Stimulated activated CD4-positive, alpha-beta T cell treated with anti-CD3 and anti-CD28 coated beads, Interleukin-2, amount 100 ng/mL, for 24 hours (primary cell): ENCODE data around the gene SPEN.
"Not testable (repeated sequence)": the region's sequence is repeated elsewhere in the genome, so short reads cannot be mapped to it uniquely, and the experiment has no call there.

ENCODE experiments used
- DNase-seq, 2 donors: peaks; one replicate each; pipeline ENCODE4 v3.0.0-alpha.2; 2020

The SPEN gene, protein sequence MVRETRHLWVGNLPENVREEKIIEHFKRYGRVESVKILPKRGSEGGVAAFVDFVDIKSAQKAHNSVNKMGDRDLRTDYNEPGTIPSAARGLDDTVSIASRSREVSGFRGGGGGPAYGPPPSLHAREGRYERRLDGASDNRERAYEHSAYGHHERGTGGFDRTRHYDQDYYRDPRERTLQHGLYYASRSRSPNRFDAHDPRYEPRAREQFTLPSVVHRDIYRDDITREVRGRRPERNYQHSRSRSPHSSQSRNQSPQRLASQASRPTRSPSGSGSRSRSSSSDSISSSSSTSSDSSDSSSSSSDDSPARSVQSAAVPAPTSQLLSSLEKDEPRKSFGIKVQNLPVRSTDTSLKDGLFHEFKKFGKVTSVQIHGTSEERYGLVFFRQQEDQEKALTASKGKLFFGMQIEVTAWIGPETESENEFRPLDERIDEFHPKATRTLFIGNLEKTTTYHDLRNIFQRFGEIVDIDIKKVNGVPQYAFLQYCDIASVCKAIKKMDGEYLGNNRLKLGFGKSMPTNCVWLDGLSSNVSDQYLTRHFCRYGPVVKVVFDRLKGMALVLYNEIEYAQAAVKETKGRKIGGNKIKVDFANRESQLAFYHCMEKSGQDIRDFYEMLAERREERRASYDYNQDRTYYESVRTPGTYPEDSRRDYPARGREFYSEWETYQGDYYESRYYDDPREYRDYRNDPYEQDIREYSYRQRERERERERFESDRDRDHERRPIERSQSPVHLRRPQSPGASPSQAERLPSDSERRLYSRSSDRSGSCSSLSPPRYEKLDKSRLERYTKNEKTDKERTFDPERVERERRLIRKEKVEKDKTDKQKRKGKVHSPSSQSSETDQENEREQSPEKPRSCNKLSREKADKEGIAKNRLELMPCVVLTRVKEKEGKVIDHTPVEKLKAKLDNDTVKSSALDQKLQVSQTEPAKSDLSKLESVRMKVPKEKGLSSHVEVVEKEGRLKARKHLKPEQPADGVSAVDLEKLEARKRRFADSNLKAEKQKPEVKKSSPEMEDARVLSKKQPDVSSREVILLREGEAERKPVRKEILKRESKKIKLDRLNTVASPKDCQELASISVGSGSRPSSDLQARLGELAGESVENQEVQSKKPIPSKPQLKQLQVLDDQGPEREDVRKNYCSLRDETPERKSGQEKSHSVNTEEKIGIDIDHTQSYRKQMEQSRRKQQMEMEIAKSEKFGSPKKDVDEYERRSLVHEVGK (N-terminal part only)

DNA sequence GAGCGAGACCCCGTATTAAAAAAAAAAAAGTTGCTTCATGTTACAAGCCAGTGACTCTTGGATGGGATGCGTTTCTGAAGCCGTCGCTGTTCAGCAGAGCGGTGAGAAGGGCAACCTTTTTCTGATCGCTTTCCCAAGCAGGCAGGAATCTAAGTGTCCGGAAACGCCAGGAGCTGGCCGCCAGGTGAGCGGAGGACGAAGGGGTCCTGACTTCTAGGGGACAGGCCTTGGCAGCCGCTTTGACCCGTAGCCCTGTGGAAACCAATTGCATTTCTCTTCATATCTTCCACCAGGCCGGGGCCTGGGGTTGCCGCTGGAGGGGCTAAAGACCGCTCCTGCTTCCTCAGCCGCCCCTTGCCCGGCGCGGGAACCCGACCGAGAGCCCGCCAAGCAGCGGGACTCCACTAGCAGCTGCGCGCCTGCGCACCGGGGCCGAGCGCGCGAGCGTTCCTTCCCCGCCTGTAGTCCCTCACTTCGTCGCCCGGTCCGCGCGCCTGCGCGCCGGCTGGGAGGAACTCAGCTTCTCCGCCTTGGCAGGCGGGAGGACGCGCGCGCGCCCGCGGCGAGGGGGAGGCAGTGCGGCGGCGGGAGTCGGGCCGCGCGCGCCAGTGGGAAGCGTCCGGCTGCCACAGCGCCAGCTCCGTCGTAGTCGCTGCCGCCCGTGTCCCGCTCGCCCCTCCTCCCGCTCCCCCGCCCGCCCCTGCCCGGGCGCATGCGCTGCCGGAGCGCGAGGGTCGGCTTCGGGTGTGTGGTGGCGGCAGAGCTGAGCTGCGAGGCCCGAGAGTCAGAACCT lies at the start of gene SPEN:
TSS of gene SPEN (plus strand) at position 608 of the 793 bp plus-strand sequence. CDS start 361 bp downstream, outside the sequence.
- DNase-seq: peak; percentile 98

DNA sequence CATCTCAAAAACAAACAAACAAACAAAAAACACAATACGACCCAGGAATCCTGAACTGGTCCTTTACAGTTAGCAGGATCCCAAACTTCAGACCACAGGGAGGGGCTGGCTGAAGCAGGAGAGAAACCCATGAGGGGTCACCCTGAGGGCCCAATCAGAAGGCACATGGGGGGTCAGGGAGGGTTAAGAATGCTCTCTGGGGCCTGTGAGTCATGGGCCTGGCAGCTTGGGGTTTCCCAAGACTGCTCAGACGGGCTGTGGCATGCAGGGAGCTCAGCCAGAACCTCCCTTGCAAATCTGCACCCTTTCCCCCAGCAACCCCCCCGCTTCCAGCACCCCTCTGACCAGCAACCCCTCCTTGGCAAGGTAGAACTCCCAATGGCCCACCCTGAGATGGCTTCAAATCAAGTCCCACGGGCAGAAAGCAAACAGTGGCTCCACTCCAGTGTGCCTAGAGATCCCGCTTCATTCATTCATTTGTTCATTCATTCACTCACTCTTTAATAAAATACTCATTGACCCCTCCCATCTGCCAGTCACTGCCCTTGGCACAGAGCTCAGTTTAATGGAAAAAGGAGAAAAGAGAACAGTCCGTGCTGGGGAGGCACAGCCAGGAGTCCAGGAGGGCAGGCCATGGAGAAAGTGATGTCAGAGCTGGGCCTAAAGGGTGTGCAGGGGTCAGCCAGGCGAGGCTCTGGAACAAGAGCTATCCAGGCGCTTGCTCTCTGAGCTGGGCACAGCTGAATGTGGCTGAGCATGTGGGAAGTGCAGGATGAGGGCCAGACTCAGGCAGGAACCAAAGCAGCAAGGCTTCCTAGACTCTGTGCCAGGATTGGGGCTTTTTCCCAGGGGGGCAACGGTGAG lies 48.3 kb upstream of the SPEN start:
- DNase-seq: peak in 1 of 2 donors; percentile 20

DNA sequence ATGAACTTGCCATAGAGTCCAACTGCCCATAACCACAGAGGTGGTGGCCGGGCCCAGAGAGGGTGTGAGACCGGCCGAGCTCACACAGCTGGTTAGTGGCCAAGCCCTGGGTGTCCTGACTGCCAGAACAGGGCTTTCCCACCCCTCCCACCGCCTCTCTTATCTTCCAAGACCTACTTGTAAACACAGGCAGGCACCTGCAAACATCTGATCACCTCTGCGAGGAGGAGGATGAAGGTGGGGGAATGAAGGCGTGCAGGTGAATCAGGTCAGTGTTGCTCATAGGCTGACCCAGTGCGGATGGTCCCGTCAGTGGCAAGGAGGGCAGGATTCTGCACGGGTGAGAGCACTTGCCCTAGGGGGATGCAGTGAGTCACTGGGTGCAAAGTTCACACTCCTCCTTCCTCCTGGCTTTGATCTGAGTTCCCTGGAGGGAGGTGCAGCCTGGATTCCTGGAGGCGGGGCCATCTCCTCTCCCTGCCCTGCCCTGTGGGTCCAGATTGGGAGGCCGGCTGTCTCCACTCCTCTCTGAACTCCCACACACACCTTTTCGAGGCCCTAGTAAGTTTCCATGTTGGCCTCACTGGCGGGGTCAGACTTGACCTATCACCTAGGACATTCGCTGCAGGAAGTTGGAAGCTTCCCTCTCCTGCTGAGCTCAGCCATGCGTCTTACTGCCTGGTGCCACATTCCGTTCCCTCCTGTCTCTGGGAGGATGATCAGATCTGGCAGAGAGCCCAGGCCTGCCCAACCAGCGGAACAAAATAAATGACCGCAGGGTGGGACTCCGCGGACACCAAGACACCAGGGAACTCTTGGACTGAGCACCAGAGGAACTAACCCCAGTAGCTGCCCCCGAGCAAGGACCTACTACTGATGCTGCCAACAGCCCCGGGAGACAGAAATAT lies 47.3 kb upstream of the SPEN start:
- DNase-seq: no peak

DNA sequence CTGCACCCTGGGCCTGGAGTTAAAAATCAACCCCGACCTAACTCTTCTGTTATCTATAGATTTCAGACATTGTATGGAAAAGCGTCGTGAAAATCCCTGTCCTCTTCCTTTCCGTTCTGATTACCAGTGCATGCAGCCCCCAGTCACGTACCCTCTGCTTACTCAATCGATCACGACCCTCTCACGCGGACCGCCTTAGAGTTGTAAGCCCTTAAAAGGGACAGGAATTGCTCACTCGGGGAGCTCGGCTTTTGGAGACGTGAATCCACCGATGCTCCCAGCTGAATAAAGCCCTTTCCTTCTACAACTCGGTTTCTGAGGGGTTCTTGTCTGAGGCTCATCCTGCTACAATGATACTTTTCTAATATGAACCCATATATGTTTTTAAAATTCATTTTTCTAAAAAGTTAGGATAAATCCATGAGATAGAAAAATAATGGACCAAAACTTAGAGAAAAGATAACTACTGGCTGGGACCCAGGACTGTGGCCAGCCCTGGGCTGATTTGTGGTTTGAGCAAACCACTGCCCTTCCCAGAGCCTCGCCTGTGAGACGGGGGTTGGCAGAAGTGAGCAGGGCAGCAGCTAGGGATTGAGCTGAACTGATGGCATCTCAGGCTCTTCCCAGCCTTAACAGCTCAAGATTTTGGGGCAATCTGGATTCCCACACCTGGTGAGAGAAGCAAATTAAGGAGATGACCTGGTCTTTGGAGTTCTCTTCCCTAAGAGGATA lies 45.1 kb upstream of the SPEN start:
- DNase-seq: no peak

DNA sequence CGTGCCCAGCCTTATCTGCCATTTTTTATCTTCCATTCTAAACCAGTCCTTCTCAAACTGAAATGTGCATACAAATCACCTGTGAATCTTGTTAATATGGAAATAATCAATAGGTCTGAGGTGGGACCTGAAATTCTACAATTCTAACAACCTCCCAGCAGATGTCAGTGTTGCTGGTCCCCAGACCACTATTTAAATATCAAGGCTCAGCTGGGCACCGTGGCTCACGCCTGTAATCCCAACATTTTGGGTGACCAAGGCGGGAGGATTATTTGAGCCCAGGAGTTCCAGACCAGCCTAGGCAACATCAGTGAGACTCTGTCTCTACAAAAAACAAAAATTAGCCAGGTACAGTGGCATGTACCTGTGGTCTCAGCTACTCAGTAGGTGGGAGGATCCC lies 44.1 kb upstream of the SPEN start:
- DNase-seq: peak in 1 of 2 donors; percentile 13

DNA sequence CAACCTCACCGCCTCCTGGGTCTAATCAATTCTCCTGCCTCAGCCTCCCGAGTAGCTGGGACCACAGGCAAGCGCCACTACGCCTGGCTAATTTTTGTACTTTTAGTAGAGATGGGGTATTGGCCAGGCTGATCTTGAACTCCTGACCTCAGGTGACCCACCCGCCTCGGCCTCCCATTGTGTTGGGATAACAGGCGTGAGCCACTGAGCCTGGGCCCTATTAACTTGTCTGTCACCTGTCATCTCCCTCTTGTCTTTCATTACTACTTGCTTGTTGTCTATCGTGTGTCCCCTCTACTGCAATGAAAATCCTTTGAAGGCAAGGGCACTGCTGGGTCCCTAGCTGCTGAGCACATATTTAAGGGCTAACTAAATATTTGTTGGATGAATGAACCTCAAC lies 43.4 kb upstream of the SPEN start:
- no peak for DNase-seq

DNA sequence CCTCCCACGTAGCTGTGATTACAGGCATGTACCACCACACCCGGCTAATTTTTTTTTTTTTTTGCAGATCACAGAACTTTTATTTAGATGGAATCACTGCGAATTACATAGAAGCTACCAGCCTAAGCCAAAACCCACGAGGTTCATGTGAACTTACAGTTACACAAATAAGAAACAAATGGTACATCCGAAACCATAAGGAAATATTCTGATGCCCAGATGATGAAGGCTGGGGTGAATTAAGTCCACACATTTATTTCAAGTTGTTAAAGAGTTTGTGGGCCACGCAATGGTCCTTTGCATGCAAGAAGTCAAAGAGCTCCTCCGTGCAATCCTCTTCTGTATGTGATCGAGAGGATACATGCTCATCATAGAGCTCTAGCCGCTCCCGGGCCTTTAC lies 40.4 kb upstream of the SPEN start:
- no peak for DNase-seq

DNA sequence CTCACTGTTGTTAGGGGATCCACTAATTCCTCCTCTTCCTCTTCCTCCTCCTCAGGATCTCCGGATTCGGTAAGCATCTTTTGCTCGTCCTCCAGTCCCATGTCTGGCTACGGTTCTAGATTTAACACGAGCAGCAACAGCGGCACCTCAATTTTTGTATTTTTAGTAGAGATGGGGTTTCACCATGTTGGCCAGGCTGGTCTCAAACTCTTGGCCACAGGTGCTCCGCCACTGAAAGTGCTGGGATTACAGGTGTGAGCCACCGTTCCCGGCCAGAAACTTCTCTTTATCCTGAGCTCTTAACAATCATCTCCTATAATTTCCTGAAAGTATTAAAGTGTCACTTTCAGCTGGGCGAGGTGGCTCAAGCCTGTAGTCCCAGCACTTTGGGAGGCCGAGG lies 40.0 kb upstream of the SPEN start, which contains the start of gene UQCRHL:
TSS of gene UQCRHL (minus strand) at position 101 of the 400 bp plus-strand sequence. CDS start at position 101, 0 bp downstream.
- not testable (repeated sequence) for DNase-seq

DNA sequence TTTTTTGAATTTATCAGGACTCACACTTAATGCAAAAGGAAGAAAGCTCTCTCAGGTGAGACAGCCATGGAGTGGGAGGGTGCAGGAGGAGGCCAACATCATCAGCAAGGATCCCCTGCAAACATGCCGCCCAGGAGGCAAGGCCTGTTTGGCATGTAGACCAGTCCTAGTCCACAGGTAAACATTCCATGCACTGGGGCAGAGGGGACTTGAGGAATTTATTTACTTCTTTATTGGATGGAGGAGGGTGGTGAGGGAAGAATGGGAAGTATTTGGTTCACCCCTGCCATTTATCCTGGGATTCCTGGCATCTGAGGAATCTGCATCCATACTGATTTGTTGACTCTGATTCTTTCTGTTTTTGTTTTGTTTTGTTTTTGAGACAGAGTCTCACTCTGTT lies 38.6 kb upstream of the SPEN start:
- no peak for DNase-seq

DNA sequence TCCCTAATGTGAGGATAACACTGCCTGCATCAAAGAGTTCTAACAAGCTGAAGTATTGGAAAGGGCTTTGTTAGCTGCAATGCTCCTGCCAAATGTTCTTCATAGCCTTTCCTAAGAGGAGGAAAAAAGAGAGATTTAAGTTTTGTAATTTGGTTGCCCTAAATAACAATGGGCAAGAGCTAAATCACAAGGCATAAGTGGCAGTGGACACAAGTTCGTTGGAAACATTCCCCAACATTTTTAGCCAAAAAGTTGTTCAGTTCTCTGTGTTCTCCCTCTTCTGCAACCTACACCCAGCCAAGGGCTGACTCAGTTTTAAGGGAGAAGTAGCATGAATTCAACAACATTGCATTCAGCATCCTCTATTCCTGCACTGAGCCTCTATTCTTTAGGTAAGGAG lies 37.4 kb upstream of the SPEN start:
- DNase-seq: no peak

DNA sequence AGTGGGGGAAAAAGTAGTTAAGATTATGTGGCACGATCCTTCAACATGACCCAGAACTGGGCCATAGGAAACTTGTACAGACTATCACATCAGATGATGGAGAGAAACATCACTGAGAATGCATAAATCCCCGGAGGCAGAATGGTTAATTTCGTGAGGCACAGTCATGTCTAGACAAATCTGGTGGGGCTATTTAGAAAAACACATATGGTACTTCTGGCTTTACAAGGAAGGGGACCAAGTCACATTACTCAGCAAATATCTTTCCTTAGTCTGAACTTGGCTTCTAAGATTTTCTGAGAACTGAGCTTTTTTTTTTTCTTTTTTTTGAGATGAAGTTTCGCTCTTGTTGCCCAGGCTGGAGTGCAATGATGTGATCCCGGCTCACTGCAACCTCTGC lies 30.8 kb upstream of the SPEN start:
- DNase-seq: no peak

DNA sequence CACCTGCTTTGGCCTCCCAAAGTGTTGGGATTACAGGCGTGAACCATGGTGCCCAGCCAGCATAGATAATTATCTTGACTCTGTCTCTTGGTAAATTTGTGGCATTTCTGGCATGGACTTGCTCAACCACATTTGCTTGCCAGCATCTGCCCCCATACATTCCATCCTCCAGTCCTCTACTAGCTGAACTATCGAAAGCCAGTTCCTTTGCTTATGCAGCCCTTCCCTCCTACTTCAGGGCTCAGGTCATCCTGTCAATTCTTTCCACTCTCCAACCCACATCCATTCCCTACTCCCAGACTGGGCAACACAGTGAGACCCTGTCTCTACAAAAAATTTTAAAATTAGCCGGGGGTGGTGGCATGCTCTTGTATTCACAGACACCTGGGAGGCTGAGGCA lies 27.0 kb upstream of the SPEN start:
- DNase-seq: no peak

DNA sequence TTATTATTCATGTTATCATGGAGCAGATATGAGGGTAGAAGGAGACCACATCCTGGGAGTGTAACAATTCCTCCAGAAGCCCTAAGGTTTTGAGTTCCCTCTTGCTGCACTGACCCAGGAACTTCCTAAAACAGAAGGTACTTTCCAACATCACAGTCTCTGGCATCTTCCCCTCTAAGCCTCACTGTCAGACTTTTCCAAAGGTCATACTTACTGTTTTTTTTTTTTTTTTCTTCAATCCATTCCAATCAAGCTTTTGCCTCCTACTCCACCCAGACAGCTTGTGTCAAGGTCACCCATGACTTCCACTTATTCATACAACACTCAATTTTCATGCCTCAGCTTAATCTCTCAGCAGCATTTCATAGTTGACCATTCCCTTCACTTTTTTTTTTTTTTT lies 21.7 kb upstream of the SPEN start:
- DNase-seq: no peak

DNA sequence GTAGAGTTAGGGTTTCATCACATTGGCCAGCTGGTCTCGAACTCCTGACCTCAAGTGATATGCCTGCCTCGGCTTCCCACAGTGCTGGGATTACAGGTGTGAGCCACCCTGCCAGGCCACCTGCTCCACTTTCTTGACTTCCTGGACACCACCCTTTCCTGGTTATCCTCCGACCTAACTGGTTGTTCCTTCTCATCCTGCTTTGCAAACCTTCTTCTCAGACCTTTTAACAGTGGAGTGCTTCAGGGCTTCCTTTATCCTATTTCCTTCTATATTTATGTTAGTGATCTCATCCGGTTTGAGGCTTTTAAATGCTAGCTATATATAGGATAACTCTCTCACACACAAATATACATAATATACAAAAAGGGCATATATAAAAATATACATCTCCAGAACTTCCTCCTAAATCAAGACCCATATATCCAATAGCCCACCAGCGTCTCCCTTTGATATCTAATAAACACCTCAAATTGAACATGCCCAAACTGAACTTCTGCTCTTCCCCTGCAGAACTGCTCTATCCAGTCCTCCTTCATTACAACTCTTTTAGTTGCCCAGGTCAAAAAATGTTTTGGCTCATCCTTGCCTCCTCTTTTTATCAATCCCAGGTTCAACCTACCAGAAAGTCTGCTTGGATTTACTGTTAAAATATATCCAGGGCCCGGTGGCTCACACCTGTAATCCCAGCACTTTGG lies 20.5 kb upstream of the SPEN start:
- no peak for DNase-seq

DNA sequence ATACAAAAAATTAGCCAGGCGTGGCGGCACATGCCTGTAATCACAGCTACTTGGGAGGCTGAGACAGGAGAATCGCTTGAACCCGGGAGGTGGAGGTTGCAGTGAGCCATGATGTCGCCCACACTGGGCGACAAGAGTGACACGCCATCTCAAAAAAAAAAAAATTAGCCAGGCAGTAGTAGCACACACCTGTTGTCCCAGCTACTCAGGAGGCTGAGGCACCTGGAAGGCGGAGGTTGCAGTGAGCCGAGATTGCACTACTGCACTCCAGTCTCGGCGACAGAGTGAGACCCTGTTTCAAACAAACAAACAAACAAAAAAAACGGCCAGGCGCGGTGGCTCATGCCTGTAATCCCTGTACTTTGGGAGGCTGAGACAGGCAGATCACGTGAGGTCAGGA lies 19.9 kb upstream of the SPEN start:
- not testable (repeated sequence) for DNase-seq

DNA sequence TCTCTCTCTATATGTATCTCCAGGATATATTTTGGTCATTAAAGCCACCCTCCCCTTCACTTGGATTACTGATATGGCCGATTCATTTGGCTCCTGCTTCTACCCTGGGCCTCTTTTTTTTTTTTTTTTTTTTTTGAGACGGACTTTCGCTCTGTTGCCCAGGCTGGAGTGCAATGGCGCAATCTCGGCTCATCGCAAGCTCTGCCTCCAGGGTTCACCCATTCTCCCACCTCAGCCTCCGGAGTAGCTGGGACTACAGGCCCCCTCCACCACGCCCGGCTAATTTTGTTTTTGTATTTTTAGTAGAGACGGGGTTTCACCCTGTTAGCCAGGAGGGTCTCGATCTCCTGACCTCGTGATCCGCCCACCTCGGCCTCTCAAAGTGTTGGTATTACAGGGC lies 18.6 kb upstream of the SPEN start:
- not testable (repeated sequence) for DNase-seq

DNA sequence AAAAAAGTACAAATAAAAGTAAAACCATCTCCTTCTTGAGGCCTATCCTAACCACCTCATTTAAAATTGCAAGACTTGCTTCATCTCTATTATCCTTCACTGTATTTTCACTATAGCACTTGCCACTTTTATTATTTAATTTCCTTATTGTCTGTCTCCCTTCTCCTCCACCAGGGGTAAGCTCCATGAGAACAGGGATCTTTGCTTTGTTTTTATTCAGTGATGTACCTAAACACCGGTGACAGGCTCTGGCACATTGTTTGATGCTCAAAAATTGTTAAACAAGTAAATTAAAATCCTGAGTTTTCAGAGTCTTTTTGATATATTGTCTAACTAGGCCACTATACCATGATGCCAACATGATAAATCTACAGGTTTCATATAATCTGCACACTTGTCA lies 17.2 kb upstream of the SPEN start:
- DNase-seq: no peak

DNA sequence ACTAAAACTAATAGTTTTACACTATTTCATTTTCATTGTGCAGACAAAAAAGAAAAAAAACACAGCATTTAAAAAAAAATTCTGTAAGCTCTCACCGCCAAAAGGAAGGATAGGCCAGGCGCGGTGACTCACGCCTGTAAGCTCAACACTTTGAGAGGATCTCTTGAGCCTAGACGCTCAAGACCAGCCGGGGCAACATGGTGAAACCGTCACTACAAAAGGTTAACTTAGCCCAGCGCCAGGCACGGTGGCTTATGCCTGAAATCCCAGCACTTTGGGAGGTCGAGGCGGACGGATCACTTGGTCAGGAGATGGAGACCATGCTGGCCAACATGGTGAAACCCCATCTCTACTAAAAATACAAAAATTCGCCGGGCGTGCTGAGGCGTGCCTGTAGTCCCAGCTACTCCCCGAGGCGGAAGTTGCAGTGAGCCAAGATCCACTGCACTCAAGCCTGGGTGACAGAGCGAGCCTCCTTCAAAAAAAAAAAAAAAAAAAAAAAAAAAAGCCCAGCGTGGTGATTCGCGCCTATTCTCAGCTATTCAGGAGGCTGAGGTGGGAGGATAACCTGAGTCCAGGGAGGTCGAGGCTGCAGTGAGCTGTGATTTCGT lies 14.3 kb upstream of the SPEN start:
- DNase-seq: peak; percentile 49 to 56
